ENCODE data around the gene ARRB2. TPM values are rescaled to one million over a fixed set of nuclear protein-coding genes. Genes with fewer than 3 reads are reported as not detected.

The ARRB2 gene
- total and polyA plus RNA-seq, 2 of the 8 experiments (the other 6 are each of a cell fraction or from before 2014, with no cell fraction given): 72.4 to 101 TPM

DNA sequence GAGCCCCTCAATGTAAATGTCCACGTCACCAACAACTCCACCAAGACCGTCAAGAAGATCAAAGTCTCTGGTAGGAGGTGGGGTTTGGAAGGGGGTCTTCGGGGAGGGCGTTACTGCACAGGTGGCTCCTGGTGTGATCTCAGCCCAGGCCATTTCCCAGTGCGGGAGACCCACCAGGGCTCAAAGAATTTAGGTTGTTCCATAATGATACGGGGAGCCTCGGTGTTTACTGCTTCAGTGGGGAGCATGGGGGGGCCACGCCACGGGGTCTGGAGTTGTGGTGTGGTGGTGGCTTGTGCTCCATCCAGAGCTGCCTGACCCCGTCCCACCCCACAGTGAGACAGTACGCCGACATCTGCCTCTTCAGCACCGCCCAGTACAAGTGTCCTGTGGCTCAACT, 7.8 kb downstream of the ARRB2 start:
- Histone ChIP-seq H3K4me3 (ENCODE audit: extremely low read depth in 1 of 4, insufficient read depth in 2 of 4, low read depth in 3 of 4, low read length in 4 of 4) (no peak overlapping the region), H2BK12ac (ENCODE audit: low read depth, low read length) (no peak overlapping the region), H2BK15ac (ENCODE audit: low read length) (no peak overlapping the region), H3K36me3 (ENCODE audit: control insufficient read depth in 2 of 4, insufficient read depth in 4 of 4, low read length in 3 of 4) (peaks cover 0 to 36% (median 18%) of the 10 kb centered on the region in 4 experiments; a peak in 7 of 8 replicates), H3K27ac (ENCODE audit: low read depth, low read length) (no peak overlapping the region), H2AK5ac (ENCODE audit: low read depth, low read length) (no peak overlapping the region), H3K4ac (replicated peaks; ENCODE audit: insufficient read length, low read depth, low read length) (no peak overlapping the region), H3K79me1 (ENCODE audit: low read depth, low read length) (no peaks in the 10 kb centered on the region; the same call in 1 of the 2 replicates), H3K79me2 (ENCODE audit: control insufficient read depth in 1 of 2, insufficient read depth in 2 of 2, low read length in 2 of 2) (peaks cover 0 to 3% of the 10 kb centered on the region in 2 experiments; a peak in 1 of 4 replicates), H3K9me3 (ENCODE audit: insufficient read depth in 2 of 2, low read depth in 1 of 2, low read length in 1 of 2) (no peaks in the 10 kb centered on the region), H2AFZ (ENCODE audit: low read length) (no peak overlapping the region), H3K23me2 (ENCODE audit: low read depth, low read length) (no peaks in the 10 kb centered on the region), H3K18ac (ENCODE audit: extremely low read depth, low read length) (no peak overlapping the region), H3K56ac (replicated peaks; ENCODE audit: insufficient read length, low read depth, low read length) (no peak overlapping the region), H4K91ac (replicated peaks; ENCODE audit: insufficient read length, low read length) (no peak overlapping the region), H2BK120ac (replicated peaks; ENCODE audit: low read depth, low read length) (no peak overlapping the region), H3K14ac (ENCODE audit: insufficient read length) (no peak overlapping the region), H3K27me3 (replicated peaks in 1 of 4; ENCODE audit: control insufficient read depth in 3 of 4, extremely low read depth in 1 of 4, insufficient read depth in 3 of 4, low read length in 3 of 4) (no peaks in the 10 kb centered on the region), H2BK5ac (ENCODE audit: low read depth, low read length) (no peak overlapping the region), H3K9ac (replicated peaks in 1 of 4; ENCODE audit: extremely low read depth in 1 of 4, low read depth in 3 of 4, low read length in 3 of 4) (no peak overlapping the region), H3K4me1 (replicated peaks in 1 of 4; ENCODE audit: control insufficient read depth in 3 of 4, insufficient read depth in 4 of 4, low read length in 3 of 4) (no peaks in the 10 kb centered on the region), H3K23ac (ENCODE audit: insufficient read length) (no peak overlapping the region), H4K20me1 (replicated peaks in 1 of 2; ENCODE audit: control insufficient read depth in 1 of 2, insufficient read depth in 2 of 2, low read length in 2 of 2) (peaks cover 0 to 2% of the 10 kb centered on the region in 2 experiments), H2BK20ac (ENCODE audit: low read length) (no peak overlapping the region), H4K5ac (ENCODE audit: insufficient read length, low read depth, low read length) (no peak overlapping the region), H4K8ac (ENCODE audit: extremely low read depth, insufficient read depth, low read length) (no peak overlapping the region), H3K4me2 (ENCODE audit: insufficient read depth in 1 of 2, low read depth in 2 of 2, low read length in 2 of 2) (no peak overlapping the region)
- WGBS, 2 experiments (ENCODE audit: extremely low coverage in 1 of 2, insufficient coverage in 1 of 2, insufficient read length in 1 of 2, insufficient replicate concordance in 2 of 2, low coverage in 1 of 2, low lambda C conversion rate in 2 of 2, missing lambda C conversion rate in 1 of 2): 96% methylated on average over 13 of the region's 13 CpGs; no CpG with 5 or more reads in 1 of the 2 experiments
- ChIA-PET CTCF (ENCODE audit: partially characterized antibody) (no interaction called here), POLR2A (ENCODE audit: partially characterized antibody) (no interaction called here)
- FAIRE-seq: no peak
- DNase-seq (ENCODE audit: low read depth in 1 of 2, low spot score in 2 of 2): no peak
- TF ChIP-seq SP1 (IDR thresholded peaks at IDR 0.05; ENCODE audit: low read depth, low read length) (no peak), BACH1 (IDR thresholded peaks at IDR 0.05; ENCODE audit: low read length) (no peak), PHF8 (conservative IDR thresholded peaks at IDR 0.05; ENCODE audit: low read depth, low read length) (no peak), RBBP5 (IDR thresholded peaks at IDR 0.05; ENCODE audit: borderline replicate concordance, low read depth, low read length) (no peak), BRCA1 (IDR thresholded peaks at IDR 0.05; ENCODE audit: low read depth, low read length) (no peak), RXRA (IDR thresholded peaks at IDR 0.05; ENCODE audit: insufficient read depth, low read depth, low read length) (no peak), JUND (IDR thresholded peaks at IDR 0.05; ENCODE audit: low read length) (no peak), TAF1 (IDR thresholded peaks at IDR 0.05; ENCODE audit: low read depth, low read length) (no peak), ZNF274 (IDR thresholded peaks at IDR 0.05; ENCODE audit: borderline replicate concordance, extremely low read depth, low read length) (no peak), EGR1 (IDR thresholded peaks at IDR 0.05; ENCODE audit: borderline replicate concordance, low read depth, low read length) (no peak), EZH2 (IDR thresholded peaks at IDR 0.05; ENCODE audit: low read depth, low read length, severe bottlenecking) (no peak), MAFK (IDR thresholded peaks at IDR 0.05; ENCODE audit: low read depth, low read length) (no peak), EP300 (IDR thresholded peaks at IDR 0.05; ENCODE audit: borderline replicate concordance in 1 of 2, low read depth in 2 of 2, low read length in 2 of 2) (no peak), TBP (IDR thresholded peaks at IDR 0.05; ENCODE audit: low read depth, low read length) (no peak)
- TF ChIP-seq, protein P1, sequence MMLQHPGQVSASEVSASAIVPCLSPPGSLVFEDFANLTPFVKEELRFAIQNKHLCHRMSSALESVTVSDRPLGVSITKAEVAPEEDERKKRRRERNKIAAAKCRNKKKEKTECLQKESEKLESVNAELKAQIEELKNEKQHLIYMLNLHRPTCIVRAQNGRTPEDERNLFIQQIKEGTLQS (IDR thresholded peaks at IDR 0.05; ENCODE audit: insufficient read depth, low read depth, low read length): no peak

All from H1 (cell line).